Kidney (tissue), 14 donors: ENCODE results near the gene ATP7A. TPM values are rescaled to one million over a fixed set of nuclear protein-coding genes. Genes with fewer than 3 reads are reported as not detected.
A peak's percentile ranks its signal among the peaks of the same experiment; 100 is the strongest.

Experiments
- DNase-seq, 5 donors: peaks; one replicate each; pipeline ENCODE4 v3.0.0-alpha.2; 2013 to 2020
- FAIRE-seq: peaks from 2 replicates; lab custom pipeline; 2012; peaks lifted over from hg19 to GRCh38; lab: Jason Lieb, UNC
- H3K27ac ChIP-seq, 2 donors: one replicate each; pipeline ENCODE4 v1.7.0; 2013; ENCODE audit warnings: low read depth in 2 of 2, low read length in 2 of 2, inconsistent platforms in 1 of 2
- H3K27me3 ChIP-seq: one replicate; pipeline ENCODE4 v1.7.1; 2013; ENCODE audit warnings: low read length, inconsistent platforms; ENCODE audit not compliant: control insufficient read depth, insufficient read depth
- H3K36me3 ChIP-seq, 3 donors: one replicate each; pipeline versions ENCODE4 v1.7.0 to v1.7.1; 2013; ENCODE audit warnings: low read length in 3 of 3, control low read depth in 1 of 3, inconsistent platforms in 1 of 3; ENCODE audit not compliant: insufficient read depth in 3 of 3, control insufficient read depth in 2 of 3
- H3K4me1 ChIP-seq, 3 donors: one replicate each; pipeline versions ENCODE4 v1.7.0 to v1.7.1; 2013; ENCODE audit warnings: low read length in 3 of 3, inconsistent platforms in 1 of 3, low read depth in 1 of 3; ENCODE audit not compliant: control insufficient read depth in 2 of 3, insufficient read depth in 2 of 3
- H3K4me3 ChIP-seq, 3 donors: one replicate each; pipeline versions ENCODE4 v1.7.0 to v1.8.1; 2013; ENCODE audit warnings: low read length in 3 of 3, control low read depth in 1 of 3, inconsistent platforms in 1 of 3
- H3K9ac ChIP-seq, 3 donors: one replicate each; pipeline versions ENCODE4 v1.7.0 to v1.7.1; 2013; ENCODE audit warnings: low read length in 3 of 3, control low read depth in 1 of 3, inconsistent platforms in 1 of 3
- H3K9me3 ChIP-seq, 3 donors: one replicate each; pipeline versions ENCODE4 v1.7.0 to v1.7.1; 2013; ENCODE audit warnings: low read length in 3 of 3, control low read depth in 1 of 3, inconsistent platforms in 1 of 3; ENCODE audit not compliant: control insufficient read depth in 2 of 3, insufficient read depth in 1 of 3
- CTCF ChIP-seq: IDR thresholded peaks from 3 replicates; pipeline ENCODE4 v1.5.1; 2012; ENCODE audit warnings: mild to moderate bottlenecking, moderate library complexity, borderline replicate concordance; ENCODE audit not compliant: insufficient read depth; ENCODE audit errors: extremely low read depth
- intact Hi-C: fragments of 100-400 bp; cut with DNase I; formaldehyde crosslinking; loops from one replicate; pipeline ENCODE4 v1.11.1; 2022
- polyA plus RNA-seq: library from polyadenylated mRNA; stranded (reverse); fragments of 350-450 nt; fragmentation: Illumina TruSeq; extraction: RNeasy Lipid Tissue Mini Kit (QIAGEN cat#74804); gene quantifications from one replicate; pipeline ENCODE4 v1.2.3, GENCODE V29; 2014; ENCODE audit warnings: low read depth, low replicate concordance; ENCODE audit not compliant: insufficient read depth
- total RNA-seq: library from RNA; stranded (reverse); fragmentation: NEBNext Ultra II Directional; extraction: Animal tissue kit (Norgen Biotek cat#: 25700); gene quantifications from one replicate; pipeline ENCODE4 v1.2.1, GENCODE V29; 2021
- donor health status: control.
- donor health status: control.
- donor health status: control.
- donor health status: control.
- donor health status: control.
- donor health status: DM: yes; HTN: yes; CAD: no.
- donor health status: Normal renal cell carcinoma (clear cell type).

ATP7A gene
- total and polyA plus RNA-seq, 2 donors from 2014 or later = 1.9 to 11.9 TPM

DNA sequence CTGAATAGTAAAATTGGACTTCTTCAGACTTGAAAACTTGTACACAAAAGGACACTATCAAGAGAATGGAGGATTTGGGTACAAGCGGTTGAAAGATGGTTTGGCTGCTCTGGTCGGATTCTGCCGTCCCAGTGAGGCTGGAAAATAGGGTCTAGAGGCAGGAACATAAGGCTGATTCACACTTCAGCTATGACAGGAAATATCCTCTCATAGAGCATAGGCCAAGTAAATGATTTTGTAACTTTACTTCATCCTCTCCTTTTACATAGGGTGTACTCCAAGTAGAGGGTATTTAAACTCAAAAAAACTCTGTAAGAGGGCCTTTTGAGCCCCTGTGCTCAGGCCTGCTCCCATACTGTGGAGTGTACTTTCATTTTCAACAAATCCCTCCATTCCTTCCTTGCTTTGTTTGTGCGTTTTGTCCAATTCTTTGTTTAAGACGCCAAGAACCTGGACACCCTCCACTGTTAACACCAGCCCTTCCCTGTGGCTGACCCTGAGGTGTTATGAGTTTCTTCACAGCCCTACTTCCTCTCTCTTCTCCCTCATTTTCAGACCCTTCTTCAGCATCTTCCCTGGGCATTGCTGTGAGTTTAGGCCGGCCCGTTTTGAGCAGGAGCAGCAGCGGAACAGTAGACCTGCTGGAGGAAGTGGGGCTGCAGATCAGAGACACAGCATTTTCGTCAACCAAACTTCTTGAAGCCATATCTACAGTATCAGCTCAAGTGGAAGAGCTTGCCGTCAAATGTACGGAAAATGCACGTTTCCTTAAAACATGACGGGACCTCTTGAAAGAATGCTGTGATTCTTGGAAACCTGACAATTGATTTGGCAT, 51.8 kb downstream of the ATP7A start:
- no peak overlapping the region for H3K9ac ChIP-seq

DNA sequence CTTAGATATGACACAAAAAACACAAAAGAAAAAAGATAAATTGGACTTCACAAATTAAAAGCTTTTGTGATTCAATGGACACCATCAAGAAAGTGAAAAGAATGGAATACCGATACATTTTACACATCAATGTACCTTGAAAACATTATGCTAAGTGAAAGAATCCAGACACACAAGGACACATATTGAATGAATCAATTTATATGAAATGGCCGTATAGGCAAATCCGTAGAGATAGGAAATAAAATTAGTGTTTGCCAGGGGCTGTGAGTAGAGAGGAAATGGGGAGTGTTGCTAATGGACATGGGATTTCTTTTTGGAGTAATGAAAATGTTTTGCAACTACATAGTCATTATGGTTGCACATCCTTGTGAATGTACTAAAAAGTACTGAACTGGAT, 55.9 kb downstream of the ATP7A start:
- H3K4me1 ChIP-seq = no peaks in the 10 kb centered on the region
- H3K9me3 ChIP-seq = no peaks in the 10 kb centered on the region
- no peak overlapping the region for H3K27ac ChIP-seq
- TF ChIP-seq CTCF = no peak
- intact Hi-C loops = no loop called here
- DNase-seq (no peak), FAIRE-seq (no peak)
- H3K9ac ChIP-seq = no peak overlapping the region
- H3K36me3 ChIP-seq = no peaks in the 10 kb centered on the region
- H3K27me3 ChIP-seq = no peaks in the 10 kb centered on the region
- H3K4me3 ChIP-seq = no peak overlapping the region

More for the DNA sequence above, 51.8 kb downstream of the ATP7A start:
- FAIRE-seq = no peak
- Histone ChIP-seq H3K27ac (no peak overlapping the region), H3K4me1 (no peaks in the 10 kb centered on the region), H3K27me3 (no peaks in the 10 kb centered on the region), H3K36me3 (no peaks in the 10 kb centered on the region), H3K4me3 (no peak overlapping the region), H3K9me3 (no peaks in the 10 kb centered on the region)
- no peak for DNase-seq
- TF ChIP-seq CTCF = no peak
- intact Hi-C loops = no loop called here

GRCh38 chrX:77967631-77968030, 57.1 kb downstream of the ATP7A start:
- Histone ChIP-seq H3K27me3 (no peaks in the 10 kb centered on the region), H3K36me3 (no peaks in the 10 kb centered on the region), H3K9me3 (no peaks in the 10 kb centered on the region), H3K27ac (no peak overlapping the region), H3K9ac (no peak overlapping the region), H3K4me1 (no peaks in the 10 kb centered on the region), H3K4me3 (no peak overlapping the region)
- DNase-seq (peak in 2 of 5 donors; percentile 29 to 60), FAIRE-seq (no peak)
- intact Hi-C loops = no loop called here
- TF ChIP-seq CTCF = no peak
